Measurements from ENCODE around the gene ZCCHC14.

Gene ZCCHC14

DNA sequence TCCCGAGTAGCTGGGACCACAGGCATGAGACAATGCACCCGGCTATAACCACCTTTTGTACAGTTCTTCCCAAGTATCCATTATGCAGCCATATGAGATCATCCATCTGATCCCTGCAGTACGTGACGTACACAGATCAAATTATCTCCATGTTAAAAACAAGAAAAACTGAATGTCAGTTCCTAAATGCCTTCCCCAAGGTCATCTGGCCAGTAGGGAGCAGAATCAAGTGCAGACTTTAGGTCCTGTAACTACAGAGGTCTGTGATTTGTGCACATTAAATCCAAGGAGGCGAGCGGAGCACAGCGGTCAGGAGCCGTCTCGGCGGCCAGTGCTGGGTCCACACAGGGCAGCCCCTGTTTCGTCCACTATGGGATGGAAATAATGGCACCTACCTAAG is 23.7 kb downstream of the ZCCHC14 start:
- in situ Hi-C loops (cut with HindIII; ENCODE audit: low sequenced_read_pairs), result no loop called here
- TF ChIP-seq, protein P1, sequence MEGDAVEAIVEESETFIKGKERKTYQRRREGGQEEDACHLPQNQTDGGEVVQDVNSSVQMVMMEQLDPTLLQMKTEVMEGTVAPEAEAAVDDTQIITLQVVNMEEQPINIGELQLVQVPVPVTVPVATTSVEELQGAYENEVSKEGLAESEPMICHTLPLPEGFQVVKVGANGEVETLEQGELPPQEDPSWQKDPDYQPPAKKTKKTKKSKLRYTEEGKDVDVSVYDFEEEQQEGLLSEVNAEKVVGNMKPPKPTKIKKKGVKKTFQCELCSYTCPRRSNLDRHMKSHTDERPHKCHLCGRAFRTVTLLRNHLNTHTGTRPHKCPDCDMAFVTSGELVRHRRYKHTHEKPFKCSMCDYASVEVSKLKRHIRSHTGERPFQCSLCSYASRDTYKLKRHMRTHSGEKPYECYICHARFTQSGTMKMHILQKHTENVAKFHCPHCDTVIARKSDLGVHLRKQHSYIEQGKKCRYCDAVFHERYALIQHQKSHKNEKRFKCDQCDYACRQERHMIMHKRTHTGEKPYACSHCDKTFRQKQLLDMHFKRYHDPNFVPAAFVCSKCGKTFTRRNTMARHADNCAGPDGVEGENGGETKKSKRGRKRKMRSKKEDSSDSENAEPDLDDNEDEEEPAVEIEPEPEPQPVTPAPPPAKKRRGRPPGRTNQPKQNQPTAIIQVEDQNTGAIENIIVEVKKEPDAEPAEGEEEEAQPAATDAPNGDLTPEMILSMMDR (IDR thresholded peaks at IDR 0.05; ENCODE audit: low read depth, low read length, missing control alignments), result no peak
- no peak for DNase-seq (ENCODE audit: low read depth)
- H3K4me3 ChIP-seq (ENCODE audit: low read depth, low read length), result no peak overlapping the region

DNA sequence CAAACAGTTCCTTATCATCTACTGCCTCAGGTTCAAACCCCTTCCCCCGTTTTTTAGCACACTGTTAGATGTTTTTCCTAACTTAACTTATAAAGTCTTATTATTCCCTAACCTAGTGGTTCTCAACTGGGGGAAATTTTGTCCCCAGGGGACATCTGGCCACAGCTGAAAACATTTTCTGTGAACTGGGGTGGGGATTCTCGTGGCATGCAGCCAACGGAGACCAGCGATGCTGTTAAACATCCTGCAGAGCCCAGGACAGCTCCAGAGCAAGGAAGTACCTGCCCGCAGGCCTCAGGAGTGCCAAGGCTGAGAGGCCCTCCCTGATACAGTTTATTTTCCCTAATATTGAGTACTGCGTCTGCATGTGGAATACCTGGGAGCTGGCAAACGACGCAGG is 24.3 kb downstream of the ZCCHC14 start:
- DNase-seq (ENCODE audit: low read depth), result no peak
- in situ Hi-C loops (cut with HindIII; ENCODE audit: low sequenced_read_pairs), result no loop called here
- no peak overlapping the region for H3K4me3 ChIP-seq (ENCODE audit: low read depth, low read length)
- TF ChIP-seq, protein P1 (IDR thresholded peaks at IDR 0.05; ENCODE audit: low read depth, low read length, missing control alignments), result no peak

DNA sequence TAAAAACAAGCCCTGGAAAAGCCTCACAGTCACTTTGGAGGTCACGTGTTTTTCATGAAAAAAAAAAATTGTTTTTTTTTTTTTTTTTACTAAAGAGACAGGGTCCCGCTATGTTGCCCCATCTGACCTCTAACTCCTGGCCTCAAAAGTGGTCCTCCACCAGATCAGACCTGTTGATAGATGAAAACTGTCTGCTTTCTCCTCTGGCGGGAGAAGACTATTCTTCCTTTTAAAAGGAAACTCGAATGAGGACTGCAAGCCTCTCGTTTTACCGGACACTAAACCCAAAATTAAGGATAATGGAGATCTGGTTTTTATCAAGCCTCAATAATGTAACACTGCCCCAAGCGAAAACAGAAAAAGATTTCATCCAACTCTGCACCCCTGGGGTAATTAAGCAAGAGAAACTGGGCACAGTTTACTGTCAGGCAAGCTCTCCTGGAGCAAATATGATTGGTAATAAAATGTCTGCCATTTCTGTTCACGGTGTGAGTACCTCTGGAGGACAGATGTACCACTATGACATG is 25.8 kb downstream of the ZCCHC14 start:
- TF ChIP-seq, protein P1 (IDR thresholded peaks at IDR 0.05; ENCODE audit: low read depth, low read length, missing control alignments), result no peak
- DNase-seq (ENCODE audit: low read depth), result no peak
- in situ Hi-C loops (cut with HindIII; ENCODE audit: low sequenced_read_pairs), result no loop called here
- no peak overlapping the region for H3K4me3 ChIP-seq (ENCODE audit: low read depth, low read length)

DNA sequence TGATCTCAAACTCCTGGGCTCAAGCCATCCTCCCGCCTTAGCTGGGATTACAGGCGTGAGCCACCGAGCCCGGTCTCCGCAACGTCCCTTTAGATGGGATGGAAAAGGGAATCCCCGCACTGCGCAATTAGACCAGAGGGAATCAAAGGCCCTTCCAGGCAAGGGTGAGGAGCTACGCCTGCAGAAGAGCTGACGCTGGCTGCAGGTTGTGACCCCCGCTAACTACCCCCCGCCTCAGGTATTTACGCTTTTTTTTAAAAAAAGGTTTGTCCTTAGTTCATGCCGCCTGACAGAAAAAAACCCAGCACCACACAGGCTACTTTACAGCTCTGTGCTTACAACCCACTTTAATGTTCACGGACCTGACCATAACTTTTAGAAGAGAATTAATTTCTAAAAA is 26.9 kb downstream of the ZCCHC14 start:
- DNase-seq (ENCODE audit: low read depth), result no peak
- TF ChIP-seq, protein P1 (IDR thresholded peaks at IDR 0.05; ENCODE audit: low read depth, low read length, missing control alignments), result no peak
- in situ Hi-C loops (cut with HindIII; ENCODE audit: low sequenced_read_pairs), result no loop called here
- no peak overlapping the region for H3K4me3 ChIP-seq (ENCODE audit: low read depth, low read length)

DNA sequence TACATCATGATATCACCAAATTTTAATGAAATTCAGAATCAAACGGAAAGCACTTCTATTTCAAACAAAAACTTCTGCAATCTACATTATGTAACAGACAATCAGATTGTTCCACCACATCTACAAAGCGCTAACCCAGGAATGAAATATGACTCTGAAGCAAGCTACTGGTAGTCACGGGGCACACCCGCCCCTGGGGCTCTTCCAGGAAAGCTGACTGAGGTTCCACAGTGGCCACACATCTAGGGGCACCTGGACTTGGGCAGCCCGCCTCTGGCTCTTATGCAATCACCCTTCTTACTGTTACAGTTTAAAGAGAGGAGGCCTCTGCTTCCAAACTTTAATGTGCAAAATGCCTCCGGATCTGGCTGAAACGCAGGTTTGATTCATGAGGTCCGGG is 27.5 kb downstream of the ZCCHC14 start:
- peak; percentile 65 for DNase-seq (ENCODE audit: low read depth)
- H3K4me3 ChIP-seq (ENCODE audit: low read depth, low read length), result no peak overlapping the region
- in situ Hi-C loops (cut with HindIII; ENCODE audit: low sequenced_read_pairs), result no loop called here
- TF ChIP-seq, protein P1 (IDR thresholded peaks at IDR 0.05; ENCODE audit: low read depth, low read length, missing control alignments), result no peak

DNA sequence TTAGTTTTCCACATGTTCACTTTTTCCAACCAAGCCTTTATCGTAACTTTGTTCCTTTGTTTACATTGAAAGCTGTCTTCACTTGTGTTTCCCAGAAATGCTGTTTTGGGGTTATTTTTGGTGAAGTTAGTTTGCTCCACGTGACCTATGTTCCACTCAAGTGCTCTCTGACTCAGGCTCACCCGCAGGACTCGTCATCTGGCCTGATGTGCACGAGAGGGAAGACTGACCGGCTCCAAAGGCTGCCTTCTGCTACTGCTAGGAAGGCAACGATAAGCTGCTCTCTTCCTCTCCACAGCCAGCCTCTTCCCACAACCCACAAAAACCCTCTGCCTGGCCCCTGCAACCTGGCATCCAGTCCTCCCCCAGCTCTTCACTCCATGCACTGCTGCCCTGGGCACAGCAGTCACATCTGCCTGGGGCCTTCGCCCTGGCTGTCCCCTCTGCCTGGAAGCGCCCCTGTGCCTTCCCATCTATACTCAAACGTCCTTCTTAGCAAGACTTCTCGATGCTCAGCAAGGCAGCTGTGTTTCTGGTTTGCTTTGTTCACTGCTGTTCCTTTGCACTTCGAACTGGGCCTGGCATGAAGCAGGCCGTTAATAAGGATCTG is 28.0 kb downstream of the ZCCHC14 start:
- in situ Hi-C loops (cut with HindIII; ENCODE audit: low sequenced_read_pairs), result no loop called here

More for the DNA sequence above, 28.0 kb downstream of the ZCCHC14 start:
- H3K4me3 ChIP-seq (ENCODE audit: low read depth, low read length), result no peak overlapping the region
- DNase-seq (ENCODE audit: low read depth), result peak; percentile 74
- TF ChIP-seq, protein P1 (IDR thresholded peaks at IDR 0.05; ENCODE audit: low read depth, low read length, missing control alignments), result no peak
